Amygdala (tissue), 56 donors: ENCODE results near the gene C22orf23.

Experiments used
- DNase-seq, 56 donors: peaks; one replicate each; lab custom pipeline; 2025; lab: John Stamatoyannopoulos, UW

The C22orf23 gene

DNA sequence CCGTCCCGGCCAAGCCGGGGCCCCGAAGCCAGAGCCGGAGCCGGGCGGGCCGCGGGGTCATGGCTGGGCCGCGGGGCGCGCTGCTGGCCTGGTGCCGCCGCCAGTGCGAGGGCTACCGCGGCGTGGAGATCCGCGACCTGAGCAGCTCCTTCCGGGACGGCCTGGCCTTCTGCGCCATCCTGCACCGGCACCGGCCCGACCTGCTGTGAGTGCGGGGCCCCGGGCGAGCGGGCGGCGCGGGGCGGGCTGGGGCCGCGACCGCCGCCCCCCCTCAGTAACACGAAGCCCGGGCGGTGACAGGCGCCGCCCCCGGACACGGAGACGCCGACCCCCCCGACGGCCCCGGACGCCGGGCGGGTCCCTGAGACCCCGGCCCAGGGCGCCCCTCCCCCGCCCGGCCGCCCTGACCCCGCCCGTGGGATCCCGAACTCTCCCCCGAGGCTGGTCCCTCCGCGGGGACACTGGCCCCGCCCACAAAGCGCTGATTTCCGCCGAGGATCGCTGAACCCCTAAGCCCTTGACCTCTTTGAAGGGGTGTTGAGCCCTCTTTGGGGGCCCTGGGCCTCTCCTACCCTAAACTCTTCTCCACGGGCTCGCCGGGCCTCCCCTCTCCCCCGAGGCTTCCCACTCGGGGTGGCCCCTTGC lies 46.9 kb downstream of the C22orf23 start:
- peak in 3 of 56 donors; percentile 20 to 37 (median 25) for DNase-seq

DNA sequence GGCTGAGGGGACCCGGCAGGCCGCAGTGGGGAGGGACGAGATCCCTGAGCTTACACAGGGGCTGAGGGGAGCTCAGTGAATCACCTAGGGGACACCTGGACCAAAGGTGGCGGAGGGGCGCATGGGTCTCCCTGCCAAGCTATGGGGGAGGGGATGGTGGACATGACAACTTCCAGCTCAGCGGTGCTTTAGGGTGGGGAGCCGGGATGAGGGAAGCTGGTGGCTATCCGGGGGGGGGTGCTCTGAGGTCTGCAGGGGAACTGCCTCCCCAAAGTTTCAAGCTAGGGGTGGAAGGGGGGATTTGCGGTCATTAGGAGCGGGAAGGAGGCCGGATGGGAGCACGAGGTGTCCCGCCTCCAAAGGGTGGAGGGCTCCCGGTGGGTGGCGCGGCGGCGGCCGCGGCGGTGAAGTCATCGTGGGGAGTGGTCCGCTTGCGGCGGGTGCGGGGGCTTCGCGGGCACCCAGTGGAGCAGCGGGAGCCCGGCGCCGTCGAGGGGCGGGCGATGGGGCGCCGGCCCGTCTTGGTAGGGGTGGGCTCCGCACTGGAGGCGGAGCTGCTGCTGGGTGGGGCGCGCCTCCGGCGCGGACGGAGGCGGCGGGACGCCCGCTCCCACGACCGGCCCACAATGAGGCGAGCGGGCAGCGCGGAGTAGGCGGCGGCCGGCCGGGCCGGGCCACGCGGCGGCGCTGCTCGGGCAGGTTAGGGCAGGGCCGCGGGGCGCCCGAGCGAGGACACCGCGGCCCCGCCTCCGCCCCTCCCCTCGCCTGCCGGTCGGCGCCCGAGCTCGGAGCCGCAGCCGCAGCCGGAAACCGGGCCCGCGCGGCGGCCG lies 47.7 kb downstream of the C22orf23 start, which contains the start of gene MICALL1:
TSS of gene MICALL1 (plus strand) at position 764 of the 830 bp plus-strand sequence. CDS start 126 bp downstream, outside the sequence.
- DNase-seq, result peak in 16 of 56 donors; percentile 15 to 72 (median 39)

DNA sequence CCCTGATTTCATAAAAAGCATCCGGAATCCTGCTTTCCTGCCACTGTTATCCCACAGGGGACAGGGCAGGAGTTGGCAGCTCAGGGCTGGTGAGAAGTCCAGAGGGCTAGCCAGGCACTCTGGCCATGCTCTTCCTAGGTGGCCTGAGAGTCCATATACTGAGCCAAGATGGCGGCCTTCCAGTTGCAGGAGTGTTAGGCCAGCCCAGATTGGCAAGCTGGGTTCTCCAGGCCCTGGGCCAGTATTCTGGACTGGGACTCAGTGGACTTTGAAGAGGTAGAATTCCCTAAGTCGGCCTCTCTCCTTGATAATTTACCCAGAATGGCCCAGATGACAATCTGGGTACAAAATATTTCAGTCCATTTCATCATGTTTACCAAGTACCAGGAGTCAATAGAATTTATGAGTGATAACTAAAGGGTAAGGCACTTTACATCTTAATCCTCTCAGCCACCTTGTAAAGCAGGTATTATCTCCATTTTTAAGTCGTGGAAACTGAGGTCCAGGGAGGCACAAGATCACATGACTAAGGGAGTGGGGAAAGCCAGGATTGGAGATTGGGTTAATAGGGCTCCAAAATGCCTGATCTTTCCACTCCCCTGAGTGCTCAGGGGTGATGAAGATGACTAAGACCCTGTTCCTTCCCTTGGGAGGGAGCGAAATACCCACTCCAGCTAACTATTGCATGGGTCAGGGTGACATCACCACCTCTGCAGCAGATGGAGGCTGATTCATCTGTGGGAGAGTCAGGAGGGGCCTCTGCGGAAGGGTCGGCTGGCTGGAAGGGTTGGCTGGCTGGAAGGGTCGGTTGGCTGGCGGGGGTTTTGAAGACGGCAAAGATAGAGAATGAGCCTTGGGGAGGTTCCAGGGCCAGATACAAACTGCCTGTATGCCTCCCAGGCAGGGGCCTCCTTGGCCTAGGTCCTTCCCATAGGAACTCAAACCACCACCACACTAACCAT lies 48.5 kb downstream of the C22orf23 start:
- peak in 33 of 56 donors; percentile 12 to 76 (median 47) for DNase-seq

DNA sequence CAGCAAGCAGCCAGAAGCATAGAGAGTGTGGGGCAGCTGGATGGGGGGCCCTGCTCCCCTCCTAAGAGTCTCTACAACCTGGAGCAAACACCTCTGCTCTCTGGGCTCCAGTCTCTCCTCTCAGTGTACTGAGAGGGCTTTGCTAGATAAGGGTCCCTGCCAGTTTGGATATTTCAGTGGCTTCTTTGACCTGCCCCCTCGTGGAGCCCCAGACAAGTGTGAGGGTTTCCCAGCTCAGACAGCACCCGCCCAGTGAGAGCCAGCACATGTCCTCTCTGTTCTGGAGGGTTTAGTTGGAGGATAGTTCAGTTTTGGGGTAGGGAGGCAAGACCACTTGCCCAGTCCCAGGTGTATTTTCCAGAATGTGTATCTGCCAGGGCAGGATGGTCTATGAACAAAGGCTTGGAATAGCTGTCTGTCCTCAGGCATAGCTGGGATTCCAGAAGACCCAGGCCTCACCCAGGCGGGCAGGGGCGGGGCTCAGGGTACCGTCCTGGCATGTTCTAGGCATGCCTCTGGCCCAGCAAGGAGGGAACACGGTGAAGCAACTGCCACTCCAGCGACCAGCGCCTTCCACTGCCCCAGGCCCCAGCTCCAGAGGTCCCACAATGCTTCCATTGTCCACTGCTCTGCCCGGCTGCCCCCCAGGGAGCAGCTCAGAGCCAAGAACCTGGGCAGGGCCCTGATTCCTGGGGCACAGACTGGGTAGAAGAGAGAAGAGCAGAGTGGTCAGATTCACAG lies 54.8 kb downstream of the C22orf23 start:
- peak in 38 of 56 donors; percentile 23 to 84 (median 52) for DNase-seq

DNA sequence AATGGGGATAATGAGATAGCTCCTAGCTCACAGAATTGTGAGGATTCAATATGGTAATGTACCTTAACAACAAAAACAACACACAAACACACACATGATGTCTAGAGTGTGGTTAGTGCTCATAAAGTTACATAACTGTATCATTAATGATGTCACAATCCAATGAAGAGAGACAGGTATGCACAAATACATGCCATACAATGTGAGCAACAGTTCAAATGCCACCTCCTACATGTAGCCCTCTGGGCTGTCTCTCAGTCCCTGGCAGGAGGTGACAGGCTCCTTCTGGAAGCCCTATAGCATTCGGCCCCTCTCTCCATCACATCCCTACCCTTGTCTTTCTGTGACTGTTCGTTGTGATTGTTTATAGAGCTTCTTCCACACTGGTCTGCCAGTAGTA lies 55.6 kb downstream of the C22orf23 start:
- no peak for DNase-seq

DNA sequence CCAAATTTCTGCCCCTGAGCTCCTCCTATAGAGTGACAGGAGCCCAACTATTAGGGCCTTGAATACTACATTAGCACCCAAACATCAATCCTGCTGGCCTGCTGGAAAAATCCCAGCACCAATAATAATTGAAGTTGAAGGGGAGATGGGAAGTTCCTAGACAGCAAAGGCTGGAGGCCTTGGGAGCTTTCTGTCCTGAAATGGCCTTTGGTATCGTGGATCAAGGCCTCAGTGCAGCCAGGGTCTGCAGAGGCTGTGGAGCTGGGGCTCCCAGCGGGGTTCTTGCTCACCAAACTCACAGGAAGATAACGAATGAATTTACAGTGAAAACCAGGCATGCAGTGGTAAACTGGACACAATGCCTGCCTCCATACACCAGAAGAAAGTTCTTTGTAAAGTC lies 56.5 kb downstream of the C22orf23 start:
- DNase-seq, result no peak

DNA sequence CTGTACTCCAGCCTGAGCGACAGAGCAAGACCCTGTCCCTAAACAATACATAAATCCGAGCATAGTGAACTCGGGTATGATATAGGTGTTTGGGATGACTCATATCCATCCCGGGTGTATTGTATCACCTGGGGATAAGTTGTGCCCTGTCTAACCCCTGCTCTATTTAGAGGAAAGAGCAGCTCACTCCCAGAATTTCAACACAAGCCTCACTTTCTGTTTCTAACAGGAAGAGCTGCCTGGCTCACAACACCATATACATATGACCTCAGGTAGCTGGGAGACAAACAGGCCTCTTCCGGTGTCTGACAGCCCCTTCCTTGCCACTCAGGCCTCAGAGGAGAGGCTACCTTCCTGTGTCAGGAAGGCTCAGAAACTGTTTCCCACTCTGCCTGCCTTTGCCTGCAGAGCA lies 57.2 kb downstream of the C22orf23 start:
- no peak for DNase-seq

DNA sequence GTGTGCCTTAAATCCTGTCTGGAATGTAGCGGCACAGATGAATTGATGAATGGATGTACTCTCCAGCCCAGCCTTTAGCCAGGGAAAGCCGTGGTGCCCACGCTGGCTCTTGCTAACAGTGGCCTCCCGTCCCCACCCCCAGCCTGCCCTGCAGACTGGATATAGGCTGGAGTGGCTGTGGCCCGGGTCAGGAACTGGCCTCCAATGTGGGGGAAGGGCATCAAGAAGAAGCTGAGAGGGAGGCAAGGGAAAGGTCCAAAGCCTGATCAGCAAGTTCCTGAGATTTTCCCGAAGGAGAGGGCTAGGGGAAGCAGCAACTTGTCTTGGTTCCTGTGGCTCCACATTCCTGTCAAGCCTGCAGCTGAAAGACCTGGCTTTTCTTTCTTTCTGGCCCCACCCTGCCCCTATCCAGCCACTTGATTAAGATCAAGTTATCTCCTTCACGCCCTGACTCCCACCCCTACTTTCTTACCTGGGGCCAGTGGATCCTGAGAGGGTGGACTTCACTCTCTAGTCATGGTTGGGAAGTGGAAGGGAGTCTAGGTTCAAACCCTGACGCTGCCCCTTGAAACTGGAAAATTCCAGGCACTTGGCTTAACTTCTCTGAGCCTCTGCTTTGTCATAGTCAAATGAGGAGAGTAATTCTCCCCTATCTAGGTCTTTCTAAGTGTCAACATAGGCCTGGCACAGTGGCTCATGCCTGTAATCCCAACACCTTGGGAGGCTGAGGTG lies 58.3 kb downstream of the C22orf23 start:
- peak in 5 of 56 donors; percentile 10 to 26 (median 15) for DNase-seq

DNA sequence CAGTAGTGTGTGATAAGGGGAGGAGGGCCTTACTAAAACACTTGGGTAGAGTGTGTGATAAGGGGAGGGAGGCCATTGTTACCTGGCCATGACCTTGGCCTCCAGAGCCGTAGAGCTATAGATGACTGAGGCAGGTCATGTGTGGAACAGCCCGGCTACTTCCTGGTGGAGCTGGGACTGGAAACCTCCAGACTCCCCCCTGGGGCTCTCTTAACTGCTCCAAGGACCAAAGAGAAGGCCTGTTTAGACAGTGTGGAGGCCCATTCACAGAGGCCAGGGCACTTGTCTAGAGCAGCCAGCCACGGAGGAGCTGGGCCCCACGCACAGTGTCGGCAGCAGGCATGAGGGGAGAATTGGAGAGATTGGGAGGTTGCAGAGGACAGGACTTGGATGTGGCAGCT lies 59.8 kb downstream of the C22orf23 start:
- DNase-seq, result peak in 6 of 56 donors; percentile 16 to 52 (median 22)
